HFF-Myc (cell line): ENCODE data around the gene SRCAP.

Experiments used
- DNase-seq: peaks from one replicate; pipeline ENCODE4 v3.0.0-alpha.2; 2011; ENCODE audit warnings: low read depth; ENCODE audit errors: extremely low read depth
- H3K4me3 ChIP-seq: replicated peaks from 2 replicates; pipeline ENCODE4 v1.5.1; 2011; ENCODE audit warnings: low read depth, mild to moderate bottlenecking, control low read depth, low read length
- CTCF ChIP-seq: IDR thresholded peaks from 2 replicates; pipeline ENCODE4 v1.5.1; 2012; ENCODE audit warnings: mild to moderate bottlenecking, low read depth, low read length, control low read depth; ENCODE audit errors: missing control alignments

The SRCAP gene

GRCh38 chr16:30736995-30737793 is 38.2 kb downstream of the SRCAP start:
- H3K4me3 ChIP-seq = no peak overlapping the region
- TF ChIP-seq CTCF = no peak
- DNase-seq = no peak

- no peak for DNase-seq
- no peak for TF ChIP-seq CTCF
- H3K4me3 ChIP-seq = no peak overlapping the region
Observed at GRCh38 chr16:30737794-30738648, 39.0 kb downstream of the SRCAP start.

GRCh38 chr16:30738984-30739951 is 40.3 kb downstream of the SRCAP start:
- DNase-seq = no peak

GRCh38 chr16:30740364-30741251 is 41.6 kb downstream of the SRCAP start:
- peak; percentile 48 for DNase-seq
- H3K4me3 ChIP-seq = no peak overlapping the region
- TF ChIP-seq CTCF = no peak

More at GRCh38 chr16:30738984-30739951, 40.3 kb downstream of the SRCAP start:
- no peak overlapping the region for H3K4me3 ChIP-seq
- TF ChIP-seq CTCF = no peak

GRCh38 chr16:30741461-30741914 is 42.5 kb downstream of the SRCAP start:
- no peak for TF ChIP-seq CTCF
- peak; percentile 61 for DNase-seq
- H3K4me3 ChIP-seq = no peak overlapping the region
